Activated CD4-positive, alpha-beta T cell treated with anti-CD3 and anti-CD28 coated beads for 4 hours (primary cell): ENCODE measurements around the gene SLC19A1.
"Not testable (repeated sequence)": the region's sequence is repeated elsewhere in the genome, so short reads cannot be mapped to it uniquely, and the experiment has no call there.

ENCODE experiments used
- DNase-seq, 2 donors: peaks; one replicate each; pipeline ENCODE4 v3.0.0-alpha.2; 2020

The SLC19A1 gene

GRCh38 chr21:45504021-45504515 lies 38.2 kb downstream of the SLC19A1 start:
- DNase-seq: no peak

- DNase-seq: not testable (repeated sequence)
These were observed 39.0 kb downstream of the SLC19A1 start for GRCh38 chr21:45503226-45503625.

DNA sequence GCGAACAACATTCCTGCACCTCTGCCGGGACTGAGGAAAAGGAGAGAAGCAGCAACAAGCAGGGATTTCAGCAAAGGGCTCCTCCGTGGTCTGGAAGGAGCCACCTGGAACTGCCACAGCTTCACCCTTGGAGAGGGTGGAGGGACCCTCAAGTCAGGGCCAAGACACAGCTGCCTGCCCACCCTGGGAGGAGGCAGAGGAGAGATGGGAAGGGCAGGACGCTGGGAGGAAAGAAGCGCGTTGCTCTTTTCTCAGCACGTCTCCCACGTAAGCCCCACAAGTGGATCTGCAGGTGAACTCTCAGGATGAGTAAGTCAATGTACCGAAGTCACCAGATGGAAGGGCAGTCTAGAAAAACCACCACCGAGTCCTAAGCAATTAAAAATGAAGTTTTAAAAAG lies 39.6 kb downstream of the SLC19A1 start:
- no peak for DNase-seq

GRCh38 chr21:45502006-45502345 lies 40.3 kb downstream of the SLC19A1 start:
- DNase-seq: no peak

- DNase-seq: not testable (repeated sequence)
These were observed 40.9 kb downstream of the SLC19A1 start for GRCh38 chr21:45501081-45502005.

DNA sequence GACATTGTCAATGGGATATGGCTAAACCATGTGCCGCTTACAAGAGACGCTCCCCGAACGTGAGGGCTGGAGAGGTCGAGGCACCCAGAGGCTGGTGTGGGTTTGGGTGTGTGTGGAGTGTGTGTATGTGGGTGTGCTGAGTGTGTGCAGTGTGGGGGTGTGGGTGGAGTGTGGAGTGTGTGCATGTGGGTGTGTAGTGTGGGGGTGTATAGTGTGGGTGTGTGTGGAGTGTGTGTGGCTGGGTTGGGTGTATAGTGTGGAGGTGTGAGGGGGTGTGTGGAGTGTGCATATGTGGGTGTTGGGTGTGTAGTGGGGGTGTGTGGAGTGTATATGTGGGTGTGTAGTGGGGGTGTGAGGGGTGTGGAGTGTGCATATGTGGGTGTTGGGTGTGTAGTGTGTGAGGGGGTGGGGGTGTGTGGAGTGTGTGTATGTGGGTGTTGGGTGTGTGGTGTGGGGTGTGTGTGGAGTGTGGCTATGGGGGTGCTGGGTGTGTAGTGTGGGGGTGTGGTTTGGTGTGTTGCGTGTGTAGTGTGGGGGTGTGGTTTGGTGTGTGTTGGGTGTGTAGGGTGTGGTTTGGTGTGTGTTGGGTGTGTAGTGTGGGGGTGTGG lies 42.2 kb downstream of the SLC19A1 start:
- DNase-seq: no peak

DNA sequence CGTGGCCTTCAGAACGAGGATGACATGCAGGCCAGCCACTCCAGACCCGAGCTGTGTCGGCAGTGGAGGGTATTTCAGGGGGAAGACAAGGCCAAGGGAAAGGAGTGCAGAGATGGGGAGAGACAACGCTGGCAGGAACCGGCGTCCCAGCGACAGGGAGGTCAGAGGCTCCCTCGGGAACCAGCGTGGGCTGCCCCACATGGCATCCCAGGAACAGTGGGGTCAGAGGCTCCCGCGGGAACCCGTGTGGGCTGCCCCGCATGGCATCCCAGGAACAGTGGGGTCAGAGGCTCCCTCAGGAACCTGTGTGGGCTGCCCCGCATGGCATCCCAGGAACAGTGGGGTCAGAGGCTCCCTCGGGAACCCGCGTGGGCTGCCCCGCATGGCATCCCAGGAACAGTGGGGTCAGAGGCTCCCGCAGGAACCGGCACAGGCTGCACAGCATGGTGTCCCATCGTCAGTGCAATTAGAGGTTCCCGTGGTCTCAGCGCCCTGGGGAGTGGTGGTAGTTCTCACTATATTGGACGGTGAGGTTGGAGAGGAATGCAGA lies 43.0 kb downstream of the SLC19A1 start:
- no peak for DNase-seq

- DNase-seq: no peak
These were observed 43.6 kb downstream of the SLC19A1 start for GRCh38 chr21:45498646-45499000.

DNA sequence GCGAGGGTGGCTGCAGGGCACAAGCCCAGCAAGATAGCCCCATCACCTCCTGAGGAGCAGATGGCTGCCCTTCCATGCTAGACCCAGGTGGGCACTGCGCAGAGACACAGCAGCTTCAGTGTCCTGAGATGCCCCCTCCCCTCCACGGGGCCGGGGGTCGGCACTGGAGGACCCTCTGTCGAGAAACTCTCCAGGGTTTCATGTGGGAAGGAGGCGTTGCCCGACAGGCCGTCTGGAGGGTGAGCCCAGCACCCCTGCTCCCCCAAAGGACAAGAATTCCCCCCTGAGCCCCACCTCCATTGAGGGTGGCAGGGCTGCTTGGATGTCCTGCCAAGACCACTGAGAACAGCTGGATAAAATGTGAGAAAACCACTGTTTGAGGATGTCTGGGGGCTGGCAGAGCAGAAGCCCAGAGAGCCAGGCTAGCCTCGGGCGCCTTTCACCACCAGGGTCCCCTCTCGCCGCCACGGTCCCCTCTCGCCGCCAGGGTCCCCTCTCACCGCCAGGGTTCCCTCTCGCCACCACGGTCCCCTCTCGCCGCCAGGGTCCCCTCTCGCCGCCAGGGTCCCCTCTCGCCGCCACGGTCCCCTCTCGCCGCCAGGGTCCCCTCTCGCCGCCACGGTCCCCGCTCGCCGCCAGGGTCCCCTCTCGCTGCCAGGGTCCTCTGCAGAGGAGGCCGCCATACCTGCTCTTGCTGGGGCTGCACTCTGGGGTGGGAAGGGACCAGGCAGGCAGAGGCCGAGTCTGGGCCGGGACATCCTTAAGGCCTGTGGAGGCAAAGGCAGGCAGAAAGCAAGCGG lies 44.2 kb downstream of the SLC19A1 start:
- no peak for DNase-seq

GRCh38 chr21:45496968-45497845 lies 45.0 kb downstream of the SLC19A1 start:
- no peak for DNase-seq

DNA sequence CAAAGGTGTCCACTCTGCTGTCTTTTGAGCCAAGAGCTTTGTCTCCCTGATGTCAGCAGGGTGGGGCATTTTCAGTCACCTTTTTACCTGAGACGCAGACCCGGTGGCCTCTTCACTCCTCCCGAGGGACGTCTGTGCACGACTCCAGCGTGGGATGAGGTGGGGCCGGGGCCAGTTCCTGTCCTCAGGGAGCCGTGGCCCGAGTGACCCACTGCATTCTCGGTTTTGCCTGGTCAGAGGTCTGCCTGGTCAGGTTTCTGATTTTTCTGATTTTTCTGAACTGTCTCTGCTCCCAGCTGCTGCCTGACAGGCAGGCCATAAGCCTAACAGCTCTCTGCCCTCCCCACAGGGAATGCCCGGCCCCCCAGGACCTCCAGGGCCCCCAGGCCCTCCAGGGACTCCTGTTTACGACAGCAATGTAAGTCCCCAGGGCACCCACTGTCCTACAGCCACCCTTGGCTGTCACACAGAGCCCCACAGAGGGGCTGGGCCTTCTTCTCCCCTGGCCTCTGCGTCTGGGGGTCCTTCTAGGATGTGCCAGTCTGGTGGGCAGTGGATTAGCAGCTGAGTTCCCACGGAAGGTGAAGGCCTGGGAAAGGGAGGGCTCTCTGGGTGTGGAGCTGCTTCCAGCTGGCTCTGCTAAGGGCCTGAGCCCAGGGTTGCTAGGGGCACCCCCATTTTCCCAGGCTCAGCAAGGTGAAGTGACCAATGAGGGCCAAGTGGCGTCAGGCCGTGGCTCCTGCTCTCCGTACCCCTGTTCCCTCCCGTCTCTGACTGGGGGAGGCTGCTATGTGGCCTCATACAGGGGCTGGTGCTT lies 45.9 kb downstream of the SLC19A1 start:
- no peak for DNase-seq

GRCh38 chr21:45494851-45495680 lies 47.2 kb downstream of the SLC19A1 start:
- DNase-seq: no peak

- DNase-seq: no peak
These were observed 47.9 kb downstream of the SLC19A1 start for GRCh38 chr21:45494135-45494850.

DNA sequence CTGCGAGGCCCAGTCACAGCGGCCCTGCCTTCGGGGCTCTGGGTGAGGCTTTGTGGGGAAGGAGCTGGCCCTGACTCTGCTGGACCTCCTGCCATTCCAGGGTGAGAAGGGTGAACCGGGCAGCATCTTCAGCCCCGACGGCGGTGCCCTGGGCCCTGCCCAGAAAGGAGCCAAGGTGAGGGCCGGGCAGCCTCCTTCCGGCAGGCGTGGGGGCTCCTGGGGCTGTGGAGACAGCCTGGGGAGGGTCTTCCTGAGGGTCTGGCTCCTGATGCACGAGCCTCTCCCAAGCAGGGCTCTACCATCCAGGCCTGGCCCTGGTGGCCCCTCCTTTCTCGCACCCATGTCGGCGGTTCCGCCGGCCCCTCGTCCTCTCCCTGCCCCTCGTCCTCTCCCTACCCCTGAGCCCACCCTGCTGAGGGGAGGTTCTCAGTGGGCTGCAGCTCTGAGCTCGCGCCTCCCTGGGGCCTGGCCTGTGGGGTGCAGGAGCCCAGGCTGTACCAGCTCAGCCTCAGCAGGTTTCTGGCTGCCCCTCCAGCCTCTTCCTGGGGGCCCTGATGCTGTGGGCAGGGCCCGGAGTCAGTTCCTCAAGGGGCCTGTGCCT lies 48.7 kb downstream of the SLC19A1 start:
- no peak for DNase-seq

GRCh38 chr21:45492765-45493164 lies 49.5 kb downstream of the SLC19A1 start:
- DNase-seq: no peak

- no peak for DNase-seq
These were observed 50.6 kb downstream of the SLC19A1 start for GRCh38 chr21:45491623-45492022.

GRCh38 chr21:45491056-45491455 lies 51.2 kb downstream of the SLC19A1 start:
- DNase-seq: no peak

DNA sequence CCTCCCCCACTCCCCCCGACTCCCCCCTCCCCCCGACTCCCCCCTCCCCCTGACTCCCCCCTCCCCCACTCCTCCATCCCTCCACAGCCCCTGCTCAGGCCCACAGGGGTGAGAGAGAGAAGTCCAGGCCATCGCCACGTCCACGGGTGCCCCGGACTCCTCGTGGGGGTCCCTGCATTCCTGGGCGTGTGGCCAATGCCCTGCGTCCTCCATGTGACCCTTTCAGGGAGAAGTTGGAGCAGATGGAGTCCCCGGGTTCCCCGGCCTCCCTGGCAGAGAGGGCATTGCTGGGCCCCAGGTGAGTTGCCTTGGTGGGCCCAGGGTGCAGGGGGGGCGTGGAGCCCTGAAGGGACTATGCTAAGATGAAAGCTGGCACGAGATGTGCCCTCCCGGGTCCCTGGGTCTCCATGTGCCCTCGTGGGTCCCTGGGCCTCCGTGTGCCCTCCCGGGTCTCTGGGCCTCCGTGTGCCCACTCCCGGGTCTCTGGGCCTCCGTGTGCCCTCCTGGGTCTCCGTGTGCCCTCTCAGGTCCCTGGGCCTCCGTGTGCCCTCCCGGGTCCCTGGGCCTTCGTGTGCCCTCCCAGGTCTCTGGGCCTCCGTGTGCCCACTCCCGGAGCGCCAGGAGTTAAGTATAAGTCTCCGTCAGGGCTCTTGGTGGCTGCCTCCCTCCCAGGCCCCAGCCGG lies 52.0 kb downstream of the SLC19A1 start:
- DNase-seq: no peak

GRCh38 chr21:45489722-45489982 lies 52.6 kb downstream of the SLC19A1 start:
- DNase-seq: peak in 1 of 2 donors; percentile 17
